ENCODE data around the gene IDH1.
"Not testable (repeated sequence)": the region's sequence is repeated elsewhere in the genome, so short reads cannot be mapped to it uniquely, and the experiment has no call there.

IDH1 gene

DNA sequence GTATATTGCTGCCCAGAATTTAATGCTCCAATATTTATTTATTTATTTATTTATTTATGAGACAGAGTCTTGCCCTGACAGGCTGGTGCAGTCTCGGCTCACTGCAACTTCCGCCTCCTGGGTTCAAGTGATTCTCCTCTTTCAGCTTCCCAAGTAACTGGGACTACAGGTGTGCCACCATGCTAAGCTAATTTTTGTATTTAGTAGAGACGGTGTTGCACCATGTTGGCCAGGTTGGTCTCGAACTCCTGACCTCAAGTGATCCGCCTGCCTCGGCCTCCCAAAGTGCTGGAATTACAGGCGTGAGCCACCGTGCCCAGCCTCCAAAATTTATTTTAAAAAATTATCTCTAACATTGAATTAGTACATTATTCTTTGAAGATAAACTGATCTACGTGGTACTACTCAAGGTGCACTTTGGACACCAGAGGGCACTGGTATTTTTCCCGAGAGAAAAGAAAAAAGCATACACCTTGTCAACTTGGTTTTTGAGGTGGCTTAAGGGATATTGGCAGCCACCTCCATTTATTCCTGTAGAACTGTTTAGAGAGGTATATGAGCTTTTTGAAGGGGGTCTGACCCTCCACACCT is 1.4 kb upstream of the IDH1 start:
- DNase-seq: no peak

- no peak for DNase-seq
Measured at GRCh38 chr2:208255557-208256106, 761 bp upstream of the IDH1 start.

GRCh38 chr2:208254118-208254870 is 577 bp downstream of the IDH1 start:
- peak; percentile 68 for DNase-seq

GRCh38 chr2:208253600-208254117 is 1.2 kb downstream of the IDH1 start:
- DNase-seq: no peak

- no peak for DNase-seq
Measured at GRCh38 chr2:208252716-208253492, 2.0 kb downstream of the IDH1 start.

DNA sequence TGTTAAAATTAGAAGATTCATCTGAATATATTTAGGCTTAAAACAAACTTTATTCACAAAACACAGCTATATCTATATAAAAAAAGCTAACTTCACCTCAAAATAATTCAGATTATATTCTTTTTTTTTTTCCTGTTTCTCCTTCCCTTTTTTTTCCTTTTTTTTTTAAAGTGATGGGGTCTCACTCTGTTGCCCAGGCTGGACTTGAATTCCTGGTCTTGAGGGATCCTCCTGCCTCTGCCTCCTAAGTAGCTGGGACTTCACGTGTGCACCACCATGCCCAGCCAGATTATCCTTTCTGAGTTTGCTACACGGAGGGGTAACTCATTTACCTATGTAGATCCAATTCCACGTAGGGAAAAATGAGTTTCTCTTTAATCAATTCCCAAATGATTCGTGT is 3.8 kb downstream of the IDH1 start:
- no peak for DNase-seq

GRCh38 chr2:208250388-208250787 is 4.5 kb downstream of the IDH1 start:
- no peak for DNase-seq

- DNase-seq: no peak
Measured at GRCh38 chr2:208249296-208249695, 5.6 kb downstream of the IDH1 start.

- DNase-seq: no peak
Measured at GRCh38 chr2:208248601-208249000, 6.3 kb downstream of the IDH1 start.

DNA sequence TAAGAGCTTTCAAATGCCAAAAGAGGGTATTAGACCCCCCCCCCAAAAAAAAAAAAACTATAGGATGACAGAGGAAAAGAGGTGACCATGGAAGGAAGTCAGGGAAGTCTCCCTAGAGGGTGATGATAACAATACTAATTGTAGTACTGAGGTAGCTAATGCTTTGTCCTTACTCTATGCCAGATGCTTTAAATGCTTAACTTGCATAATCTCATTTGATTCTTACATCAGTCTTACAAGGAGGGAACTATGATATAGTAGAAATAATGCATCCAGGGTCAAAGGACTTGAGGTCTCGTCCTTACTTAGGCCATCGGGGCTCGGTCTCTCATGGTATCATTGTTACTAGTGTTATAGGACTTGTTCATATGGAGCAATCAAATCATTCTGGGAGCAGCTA is 9.1 kb downstream of the IDH1 start:
- no peak for DNase-seq

- DNase-seq: no peak
Measured at GRCh38 chr2:208244422-208244821, 10.4 kb downstream of the IDH1 start.

GRCh38 chr2:208240619-208241209 is 14.2 kb downstream of the IDH1 start:
- no peak for DNase-seq

DNA sequence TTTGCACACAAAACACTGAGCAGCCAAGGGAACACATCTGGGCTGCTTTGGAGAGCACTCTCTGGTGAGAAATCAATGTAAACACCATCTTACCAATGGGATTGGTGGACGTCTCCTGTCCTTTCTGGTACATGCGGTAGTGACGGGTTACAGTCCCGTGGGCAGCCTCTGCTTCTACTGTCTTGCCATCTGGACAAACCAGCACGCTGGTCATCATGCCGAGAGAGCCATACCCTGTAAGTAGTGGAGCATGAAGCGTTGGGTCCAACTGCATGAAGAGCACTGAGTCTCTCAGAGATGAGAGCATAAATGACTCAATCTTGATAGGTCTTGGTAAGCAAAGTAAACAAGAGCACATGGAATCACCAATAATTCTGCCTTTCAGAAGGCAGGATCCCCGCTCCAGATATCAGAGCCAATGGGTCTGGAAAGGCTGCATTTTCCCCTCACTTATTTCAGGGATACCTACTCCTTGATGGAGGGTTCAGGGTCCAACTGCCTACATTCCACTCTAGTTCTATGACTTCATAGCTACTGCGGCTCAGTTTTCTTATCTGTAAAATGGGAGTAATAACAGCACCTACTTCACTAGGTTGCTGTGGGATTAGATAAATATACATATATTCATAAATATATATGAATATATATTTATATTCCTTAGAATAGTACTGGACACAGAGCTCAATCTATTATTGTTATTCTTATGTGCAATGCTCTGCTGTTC is 14.9 kb downstream of the IDH1 start:
- DNase-seq: no peak

DNA sequence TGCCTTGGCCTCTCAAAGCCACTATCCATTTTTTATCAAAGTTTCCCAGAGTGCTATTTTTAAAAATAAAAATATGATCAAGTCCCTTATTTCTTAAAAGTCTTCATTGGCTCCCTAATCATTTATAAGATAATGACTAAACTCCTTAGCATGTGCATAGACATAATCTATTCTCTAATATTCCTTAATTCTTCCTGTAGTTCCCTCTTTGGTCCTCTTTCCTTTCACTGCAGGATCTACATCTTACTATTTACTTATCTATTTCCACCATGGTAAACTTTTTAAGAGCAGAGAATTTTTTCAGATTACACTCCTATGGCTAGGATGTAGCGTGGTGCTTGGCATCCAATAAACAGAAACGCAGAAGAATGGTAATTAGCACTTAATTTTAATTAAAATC is 19.0 kb downstream of the IDH1 start:
- DNase-seq: no peak

- no peak for DNase-seq
Measured at GRCh38 chr2:208234786-208235185, 20.1 kb downstream of the IDH1 start.

- DNase-seq: no peak
Measured at GRCh38 chr2:208228476-208228875, 26.4 kb downstream of the IDH1 start.

GRCh38 chr2:208227581-208228232 is 27.2 kb downstream of the IDH1 start:
- no peak for DNase-seq

- DNase-seq: no peak
Measured at GRCh38 chr2:208224802-208225201, 30.1 kb downstream of the IDH1 start.

DNA sequence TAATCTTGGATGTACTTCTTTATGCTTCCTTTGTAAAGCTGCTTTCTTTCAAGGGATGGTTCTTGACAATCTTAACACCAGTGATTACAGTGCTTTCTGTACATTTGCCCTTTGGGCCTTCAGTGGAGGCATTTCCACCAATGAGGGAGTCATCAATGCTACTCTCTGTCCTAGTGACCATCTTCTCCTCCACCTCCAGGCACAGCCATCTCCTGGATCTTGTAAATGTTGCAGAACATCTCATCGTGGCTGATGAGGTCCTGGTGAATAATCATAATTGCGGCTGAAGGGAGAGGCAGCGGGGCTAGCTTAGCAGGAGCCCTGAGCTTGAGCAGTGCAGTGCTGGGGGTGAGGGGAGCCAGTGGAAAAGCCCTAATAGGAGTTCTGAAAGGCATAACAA is 32.5 kb downstream of the IDH1 start:
- no peak for DNase-seq

- not testable (repeated sequence) for DNase-seq
Measured at GRCh38 chr2:208221873-208222272, 33.0 kb downstream of the IDH1 start.

DNA sequence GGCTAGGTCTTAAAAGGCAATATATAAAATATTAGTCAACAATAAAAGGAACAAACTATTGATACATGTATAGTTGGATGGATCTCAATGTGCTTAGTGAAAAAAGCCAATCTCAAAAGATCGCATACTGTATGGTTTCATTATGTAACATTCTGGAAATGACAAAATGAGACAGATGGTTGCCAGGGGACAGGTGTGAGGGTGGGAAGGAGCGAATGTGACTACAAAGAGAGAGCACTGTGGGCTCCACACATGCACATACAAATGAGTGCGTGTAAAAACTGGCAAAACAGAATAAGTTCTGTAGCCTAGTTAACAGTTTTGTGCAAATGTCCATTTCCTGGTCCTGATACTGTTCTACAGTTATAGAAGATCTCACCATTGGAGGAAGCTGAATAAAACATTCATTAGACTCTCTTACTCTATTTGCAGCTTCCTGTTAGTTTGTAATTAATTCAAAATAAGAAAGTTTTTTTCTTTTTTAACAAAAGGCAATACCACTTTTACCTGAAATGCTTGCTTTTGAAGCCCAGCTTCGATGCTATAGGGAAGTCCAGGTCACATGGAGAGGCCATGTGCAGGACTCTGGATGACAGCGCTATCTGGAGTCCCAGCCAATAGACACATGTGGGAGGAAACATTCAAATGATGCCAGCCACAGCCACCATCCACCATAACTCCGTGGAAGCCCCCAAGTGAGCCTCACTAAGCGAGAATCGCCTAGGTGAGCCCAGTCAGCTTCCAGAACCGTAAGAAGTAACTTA is 44.0 kb downstream of the IDH1 start:
- no peak for DNase-seq
